PC-9 (cell line): ENCODE data around the gene DPM2. TPM values are rescaled to one million over a fixed set of nuclear protein-coding genes. Genes with fewer than 3 reads are reported as not detected.

Experiments used
- BruUV-seq: library from RNA; stranded (reverse); fragments of 400-500 nt; replicated peaks from 2 replicates; lab custom pipeline; 2021; lab: Mats Ljungman, UMichigan
- CTCF ChIA-PET: fragments of 300-600 bp; sonication (Branson Sonifier 250); formaldehyde crosslinking; loops from one replicate; lab custom pipeline; 2022; ENCODE audit warnings: antibody characterized with exemption; lab: Charles Lee
- POLR2A ChIA-PET: fragments of 300-600 bp; sonication (Branson Sonifier 250); formaldehyde crosslinking; loops from one replicate; lab custom pipeline; 2022; ENCODE audit warnings: antibody characterized with exemption; ENCODE audit not compliant: unreplicated experiment; lab: Charles Lee
- DNase-seq, 2 experiments: peaks; one replicate each; pipeline versions ENCODE4 v3.0.0 to v3.0.0-alpha.2; 2015 to 2022; ENCODE audit warnings: mixed read lengths in 1 of 2
- H2AFZ ChIP-seq: fragments of 200-600 bp; sonication (generic); 2 replicates; pipeline ENCODE4 v1.8.1; 2017; ENCODE audit warnings: antibody characterized with exemption
- H3F3A ChIP-seq: fragments of 200-600 bp; sonication (generic); 2 replicates; pipeline ENCODE4 v1.8.1; 2017; ENCODE audit warnings: antibody characterized with exemption, mild to moderate bottlenecking, low read depth; ENCODE audit not compliant: insufficient read depth
- H3K27ac ChIP-seq: fragments of 200-600 bp; sonication (generic); 2 replicates; pipeline ENCODE4 v1.6.1; 2016; ENCODE audit warnings: mixed run types
- H3K27me3 ChIP-seq: fragments of 200-600 bp; sonication (generic); 2 replicates; pipeline ENCODE4 v1.6.1; 2016; ENCODE audit warnings: low read depth, mixed run types; ENCODE audit not compliant: insufficient read depth
- H3K36me3 ChIP-seq: fragments of 200-600 bp; sonication (generic); 2 replicates; pipeline ENCODE4 v1.6.1; 2016; ENCODE audit warnings: low read depth, mixed run types
- H3K4me1 ChIP-seq: fragments of 200-600 bp; sonication (generic); replicated peaks from 2 replicates; pipeline ENCODE4 v1.6.1; 2016; ENCODE audit warnings: mixed run types; ENCODE audit not compliant: insufficient read depth
- H3K4me2 ChIP-seq: fragments of 200-600 bp; sonication (generic); 2 replicates; pipeline ENCODE4 v1.6.1; 2017; ENCODE audit warnings: mixed run types
- H3K4me3 ChIP-seq: fragments of 200-600 bp; sonication (generic); 2 replicates; pipeline ENCODE4 v1.6.1; 2016; ENCODE audit warnings: mixed run types
- H3K79me2 ChIP-seq: fragments of 200-600 bp; sonication (generic); 2 replicates; pipeline ENCODE4 v1.6.1; 2017; ENCODE audit warnings: low read depth, mixed run types
- H3K9me2 ChIP-seq: fragments of 200-600 bp; sonication (generic); 2 replicates; pipeline ENCODE4 v1.8.1; 2017; ENCODE audit warnings: mild to moderate bottlenecking; ENCODE audit not compliant: insufficient read depth
- H3K9me3 ChIP-seq: fragments of 200-600 bp; sonication (generic); 2 replicates; pipeline ENCODE4 v1.8.1; 2016; ENCODE audit warnings: low read depth; ENCODE audit not compliant: insufficient read depth
- H4K20me1 ChIP-seq: fragments of 200-600 bp; sonication (generic); 2 replicates; pipeline ENCODE4 v1.8.1; 2017; ENCODE audit not compliant: insufficient read depth
- CTCF ChIP-seq: fragments of 200-600 bp; sonication (generic); conservative IDR thresholded peaks from 2 replicates; pipeline ENCODE4 v1.6.1; 2017; ENCODE audit warnings: mixed run types, antibody characterized with exemption, mild to moderate bottlenecking, moderate library complexity
- EZH2 ChIP-seq: fragments of 200-600 bp; sonication (generic); IDR thresholded peaks from 2 replicates; pipeline ENCODE4 v1.8.0; 2017; ENCODE audit warnings: antibody characterized with exemption, low read depth
- intact Hi-C: fragments of 100-400 bp; cut with micrococcal nuclease; formaldehyde crosslinking; loops from one replicate; pipeline ENCODE4 v1.10.0; 2022; ENCODE audit not compliant: unreplicated experiment
- total RNA-seq: library from RNA; stranded (reverse); gene quantifications from 2 replicates; pipeline ENCODE4 v1.2.3, GENCODE V29; 2021

The DPM2 gene
- total RNA-seq, 1 experiment from 2014 or later, result 79.4 TPM

GRCh38 chr9:127899128-127899943 is 38.3 kb downstream of the DPM2 start, which contains the start of gene ST6GALNAC6:
ST6GALNAC6 (minus strand) TSS chr9:127899603; CDS start chr9:127897981, 1,622 bp downstream.
- Histone ChIP-seq H3F3A (peaks cover 29% of the 10 kb centered on the region), H3K36me3 (peaks cover 6% of the 10 kb centered on the region; the same call in 1 of the 2 replicates), H2AFZ (peak within 1 kb of the TSS; percentile 81), H3K79me2 (peaks cover 4% of the 10 kb centered on the region; the same call in 1 of the 2 replicates), H3K4me1 (peaks cover 27% of the 10 kb centered on the region; the same call in 1 of the 2 replicates), H3K9me2 (no peaks in the 10 kb centered on the region), H3K4me3 (peak within 1 kb of the TSS; percentile 91), H3K9me3 (no peaks in the 10 kb centered on the region), H4K20me1 (no peaks in the 10 kb centered on the region), H3K27me3 (no peaks in the 10 kb centered on the region), H3K27ac (no peak within 1 kb of the TSS), H3K4me2 (peak within 1 kb of the TSS; percentile 84)
- TF ChIP-seq EZH2 (no peak), CTCF (no peak)
- ChIA-PET CTCF (no interaction called here), POLR2A (no interaction called here)
- BruUV-seq, result no TSS peak
- DNase-seq, result peak in 1 of 2 experiments; percentile 79
- intact Hi-C loops, result no loop called here

GRCh38 chr9:127898433-127899127 is 39.1 kb downstream of the DPM2 start:
- Histone ChIP-seq H3K27me3 (no peaks in the 10 kb centered on the region), H3K4me2 (peak overlapping the region; percentile 84), H3F3A (peaks cover 29% of the 10 kb centered on the region), H3K79me2 (peaks cover 4% of the 10 kb centered on the region; the same call in 1 of the 2 replicates), H2AFZ (peak overlapping the region; percentile 81), H3K4me1 (peaks cover 23% of the 10 kb centered on the region; the same call in 1 of the 2 replicates), H3K9me3 (no peaks in the 10 kb centered on the region), H3K36me3 (peaks cover 13% of the 10 kb centered on the region), H4K20me1 (no peaks in the 10 kb centered on the region), H3K9me2 (no peaks in the 10 kb centered on the region), H3K27ac (no peak overlapping the region), H3K4me3 (peak overlapping the region; percentile 91)
- intact Hi-C loops, result no loop called here
- ChIA-PET CTCF (no interaction called here), POLR2A (interaction anchor here (0.5 kb wide), 1 partner anchor 156 kb away, joined by 4 read pairs; no protein-coding TSS in a partner anchor)
- DNase-seq, result peak in 1 of 2 experiments; percentile 36
- TF ChIP-seq EZH2 (no peak), CTCF (no peak)
- BruUV-seq, result TSS peak; percentile 28

GRCh38 chr9:127897193-127897692 is 40.4 kb downstream of the DPM2 start:
- Histone ChIP-seq H3K4me2 (peak overlapping the region; percentile 20; the same call in 1 of the 2 replicates), H4K20me1 (no peaks in the 10 kb centered on the region), H3F3A (peaks cover 24% of the 10 kb centered on the region; the same call in 1 of the 2 replicates), H3K9me2 (no peaks in the 10 kb centered on the region), H2AFZ (no peak overlapping the region), H3K9me3 (peaks cover 8% of the 10 kb centered on the region; the same call in 1 of the 2 replicates), H3K27me3 (no peaks in the 10 kb centered on the region), H3K4me3 (no peak overlapping the region), H3K79me2 (peaks cover 4% of the 10 kb centered on the region; the same call in 1 of the 2 replicates), H3K4me1 (peaks cover 21% of the 10 kb centered on the region; the same call in 1 of the 2 replicates), H3K27ac (no peak overlapping the region), H3K36me3 (peaks cover 24% of the 10 kb centered on the region)
- peak in 1 of 2 experiments; percentile 37 for DNase-seq
- POLR2A ChIA-PET, result interaction anchor here (0.7 kb wide), 1 partner anchor 14 kb away, joined by 3 read pairs; no protein-coding TSS in a partner anchor
- CTCF ChIA-PET, result interaction anchor here (0.5 to 1.0 kb wide), 4 partner anchors 27 to 984 kb away, joined by 3 to 6 read pairs (median 5); no protein-coding TSS in a partner anchor
- TF ChIP-seq CTCF (no peak), EZH2 (no peak)
- intact Hi-C loops, result no loop called here
- BruUV-seq, result no TSS peak
